Fibroblast of lung (primary cell): ENCODE results near the gene POPDC2.

ENCODE experiments used
- CTCF ChIP-seq, 2 donors: IDR thresholded peaks in 1 of 2; conservative IDR thresholded peaks in 1 of 2; 1 replicate in 1 of 2; 2 replicates in 1 of 2; pipeline ENCODE4 v1.5.1; 2011 to 2012; ENCODE audit warnings: low read length in 2 of 2, control low read depth in 1 of 2, inconsistent platforms in 1 of 2, low read depth in 1 of 2, mild to moderate bottlenecking in 1 of 2
- EZH2 ChIP-seq: IDR thresholded peaks from 2 replicates; pipeline ENCODE4 v1.5.1; 2012; ENCODE audit warnings: low read length, control low read depth, mild to moderate bottlenecking; ENCODE audit errors: missing control alignments

- TF ChIP-seq EZH2 (no peak), CTCF (conservative IDR thresholded peaks at IDR 0.05 in 1 of 2, IDR thresholded peaks at IDR 0.05 in 1 of 2; ENCODE audit: low read depth in 1 of 2, low read length in 2 of 2) (no peak)
Observed at GRCh38 chr3:119649761-119650160, 10.6 kb downstream of the POPDC2 start.
